ENCODE results near the gene LRRK1.

LRRK1 gene

GRCh38 chr15:101055411-101055810, 136.3 kb downstream of the LRRK1 start:
- no peak for DNase-seq (ENCODE audit: low spot score)
- no peak for TF ChIP-seq CTCF (IDR thresholded peaks at IDR 0.05; ENCODE audit: extremely low read depth, missing control alignments)

GRCh38 chr15:101056366-101057334, 137.5 kb downstream of the LRRK1 start:
- TF ChIP-seq CTCF (IDR thresholded peaks at IDR 0.05; ENCODE audit: extremely low read depth, missing control alignments) = no peak
- no peak for DNase-seq (ENCODE audit: low spot score)

GRCh38 chr15:101057841-101058407, 138.8 kb downstream of the LRRK1 start:
- DNase-seq (ENCODE audit: low spot score) = no peak
- no peak for TF ChIP-seq CTCF (IDR thresholded peaks at IDR 0.05; ENCODE audit: extremely low read depth, missing control alignments)

- TF ChIP-seq CTCF (IDR thresholded peaks at IDR 0.05; ENCODE audit: extremely low read depth, missing control alignments) = no peak
These were observed 139.6 kb downstream of the LRRK1 start for GRCh38 chr15:101058735-101059134.

GRCh38 chr15:101059381-101060341, 140.5 kb downstream of the LRRK1 start:
- no peak for TF ChIP-seq CTCF (IDR thresholded peaks at IDR 0.05; ENCODE audit: extremely low read depth, missing control alignments)

More at GRCh38 chr15:101058735-101059134, 139.6 kb downstream of the LRRK1 start:
- no peak for DNase-seq (ENCODE audit: low spot score)

GRCh38 chr15:101060576-101061551, 141.7 kb downstream of the LRRK1 start:
- no peak for DNase-seq (ENCODE audit: low spot score)
- no peak for TF ChIP-seq CTCF (IDR thresholded peaks at IDR 0.05; ENCODE audit: extremely low read depth, missing control alignments)

More at GRCh38 chr15:101059381-101060341, 140.5 kb downstream of the LRRK1 start:
- DNase-seq (ENCODE audit: low spot score) = no peak
